ENCODE results near the gene SH3GL3. TPM values are rescaled to one million over a fixed set of nuclear protein-coding genes. Genes with fewer than 3 reads are reported as not detected.

The SH3GL3 gene
- total and polyA plus RNA-seq, 2 of the 8 experiments (the other 6 are each of a cell fraction or from before 2014, with no cell fraction given) = 14.1 to 19.1 TPM

GRCh38 chr15:83499476-83499875 lies 52.3 kb downstream of the SH3GL3 start (continued):
- TF ChIP-seq SUZ12 (IDR thresholded peaks at IDR 0.05; ENCODE audit: low read length) = no peak
- no peak for TF ChIP-seq RXRA (IDR thresholded peaks at IDR 0.05; ENCODE audit: insufficient read depth, low read depth, low read length)

All from H1 (cell line).